Activated T-cell treated with anti-CD3 and anti-CD28 coated beads for 1 hour (primary cell): ENCODE results near the gene ZNF236.
"Not testable (repeated sequence)": the region's sequence is repeated elsewhere in the genome, so short reads cannot be mapped to it uniquely, and the experiment has no call there.

ENCODE experiments used
- DNase-seq: peaks from one replicate; pipeline ENCODE4 v3.0.0-alpha.2; 2020; ENCODE audit warnings: low read depth

The ZNF236 gene

GRCh38 chr18:77006305-77007175 lies 184.2 kb downstream of the ZNF236 start:
- DNase-seq, result no peak

DNA sequence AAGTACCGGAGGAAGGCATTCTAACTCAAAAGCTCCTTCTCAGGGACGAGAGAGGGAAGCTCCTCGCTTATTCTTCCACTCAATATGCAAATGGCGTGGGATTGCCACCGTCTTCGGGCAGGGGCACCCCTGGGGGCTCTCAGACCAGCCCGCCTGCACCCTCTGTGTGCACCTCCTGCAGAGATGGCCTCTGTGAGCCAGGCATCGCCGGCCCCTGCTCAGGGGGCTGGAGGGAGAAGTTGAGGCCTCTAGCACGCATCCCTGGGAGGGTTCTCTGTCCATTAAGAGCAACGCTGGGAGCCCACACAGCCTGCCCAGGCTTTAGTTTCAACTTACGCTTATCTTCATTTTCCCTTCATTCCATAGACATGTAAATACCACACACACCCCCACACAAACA lies 184.9 kb downstream of the ZNF236 start:
- DNase-seq, result no peak

GRCh38 chr18:77008006-77008405 lies 185.6 kb downstream of the ZNF236 start:
- DNase-seq, result no peak

- no peak for DNase-seq
Observed at GRCh38 chr18:77008576-77009315, 186.4 kb downstream of the ZNF236 start.

DNA sequence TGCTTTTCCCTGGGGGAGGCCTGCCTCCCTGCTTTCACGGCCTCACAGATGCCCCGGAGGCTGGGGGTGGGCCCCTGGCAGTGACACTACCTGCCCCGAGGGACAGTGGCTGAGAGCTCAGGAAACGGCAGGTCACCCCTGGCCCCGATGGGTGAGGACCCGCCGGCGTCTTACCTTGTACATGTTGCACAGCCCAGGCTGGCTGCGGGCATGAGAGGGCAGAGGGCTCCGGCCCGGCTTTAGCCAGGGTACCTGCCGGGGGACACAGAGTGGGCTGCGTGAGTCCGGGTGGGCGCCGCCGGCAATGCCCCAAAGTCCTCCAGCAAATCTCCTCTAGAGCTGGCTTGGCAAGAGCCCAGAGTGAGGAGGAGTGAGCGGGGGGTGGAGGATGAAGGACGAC lies 187.3 kb downstream of the ZNF236 start:
- no peak for DNase-seq

DNA sequence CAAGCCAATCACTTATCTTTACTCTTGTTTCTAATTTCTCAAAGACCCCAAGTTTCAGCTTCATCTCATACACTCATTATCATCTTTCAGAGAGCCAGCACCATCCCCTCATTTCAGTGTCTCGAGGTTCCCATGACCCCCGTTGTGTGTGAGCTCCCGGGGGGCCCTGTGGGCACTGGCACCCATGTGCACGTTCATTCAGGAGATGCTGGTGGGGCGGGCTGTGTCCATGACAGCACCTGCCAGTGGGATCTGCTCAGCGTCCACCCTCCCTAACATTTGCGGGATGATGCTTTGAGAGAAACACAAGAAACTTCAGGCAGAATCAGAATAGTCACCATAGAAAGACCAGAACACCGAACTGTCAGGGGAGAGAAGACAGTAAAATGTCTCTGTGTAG lies 189.8 kb downstream of the ZNF236 start:
- no peak for DNase-seq

DNA sequence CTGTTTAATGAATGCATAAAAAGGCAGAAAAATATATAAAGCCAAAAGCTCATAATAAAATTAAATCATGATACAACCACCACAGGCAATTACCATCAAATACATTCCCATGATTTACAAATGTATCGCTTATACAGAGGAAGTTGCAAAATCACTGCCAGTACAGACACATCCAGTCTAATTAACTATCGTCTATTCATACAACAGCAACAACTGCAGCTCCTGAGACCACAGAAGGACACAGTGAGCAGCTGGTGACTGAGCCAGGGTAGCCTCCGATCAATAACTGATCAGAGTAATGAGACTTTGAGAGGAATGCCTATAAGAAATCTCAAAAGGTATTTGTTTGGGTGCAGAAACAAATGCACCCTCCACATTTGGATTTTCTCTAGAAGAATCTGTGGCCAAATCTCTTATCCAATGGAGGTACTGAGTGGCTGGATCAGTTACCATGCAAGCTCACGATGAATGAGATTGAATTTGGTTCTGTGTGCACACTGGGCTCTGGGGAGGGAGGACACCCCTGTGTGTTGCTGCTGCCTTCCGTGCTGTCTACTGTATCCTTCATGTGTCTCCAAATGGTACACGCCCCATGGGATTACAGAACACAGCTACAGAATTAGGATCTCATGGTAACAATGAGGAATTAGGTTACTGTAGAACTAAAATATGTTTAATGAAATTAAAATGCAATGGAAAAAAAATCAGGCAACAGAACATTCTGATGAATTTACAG lies 190.6 kb downstream of the ZNF236 start:
- DNase-seq, result no peak

DNA sequence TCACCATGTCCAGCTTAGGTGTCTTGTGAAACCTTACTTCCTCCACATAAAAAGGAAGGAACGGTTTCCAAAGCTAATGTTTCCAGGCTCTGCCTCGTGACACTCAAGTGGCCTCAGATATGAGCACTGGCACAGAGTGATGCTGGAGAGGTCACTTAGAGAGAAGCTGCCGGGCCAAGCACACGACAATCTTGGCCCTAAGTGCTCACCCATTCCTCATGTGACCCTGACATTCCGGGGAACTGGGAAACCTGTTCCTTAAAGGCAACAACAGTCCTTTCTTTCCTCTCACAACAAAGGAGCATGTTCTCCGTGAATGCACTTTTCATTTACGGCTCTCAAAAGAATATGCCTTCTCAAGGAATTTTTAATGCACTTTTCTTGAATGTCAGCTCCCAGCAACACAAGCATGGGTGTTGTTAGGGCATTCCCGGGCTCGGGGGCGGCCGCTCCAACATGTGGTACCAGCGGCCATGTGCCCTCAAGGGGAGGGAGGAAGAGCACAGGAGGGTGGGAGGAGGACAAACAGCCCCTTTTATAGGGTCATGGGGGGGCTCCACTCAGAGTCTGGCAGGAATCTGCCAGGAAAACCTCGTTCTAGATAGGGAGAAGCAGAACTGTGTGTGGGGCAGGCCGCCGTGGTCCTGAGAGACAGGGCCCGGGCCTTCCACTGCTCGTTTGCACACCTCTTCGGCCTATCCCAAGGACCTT lies 191.6 kb downstream of the ZNF236 start:
- DNase-seq, result no peak

DNA sequence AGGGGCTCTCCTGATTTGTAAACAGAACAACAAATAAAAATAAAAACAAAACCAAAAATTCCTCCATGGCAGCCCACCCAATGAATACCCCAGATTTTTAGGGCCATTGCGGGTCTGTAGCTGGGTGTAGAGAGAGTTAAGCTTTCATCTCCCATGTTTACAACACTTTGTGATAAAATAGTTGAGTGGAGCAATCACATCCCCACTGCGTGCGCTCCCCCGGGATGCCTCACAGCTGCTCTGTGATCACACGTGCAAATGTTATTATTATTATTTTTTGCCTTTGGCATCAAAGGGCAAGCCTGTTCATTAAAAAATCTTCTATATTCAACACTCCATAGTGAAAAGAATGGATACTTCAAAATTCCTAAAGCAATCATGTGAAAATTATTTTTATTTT lies 192.2 kb downstream of the ZNF236 start:
- no peak for DNase-seq

- no peak for DNase-seq
Observed at GRCh38 chr18:77015169-77015568, 192.8 kb downstream of the ZNF236 start.

DNA sequence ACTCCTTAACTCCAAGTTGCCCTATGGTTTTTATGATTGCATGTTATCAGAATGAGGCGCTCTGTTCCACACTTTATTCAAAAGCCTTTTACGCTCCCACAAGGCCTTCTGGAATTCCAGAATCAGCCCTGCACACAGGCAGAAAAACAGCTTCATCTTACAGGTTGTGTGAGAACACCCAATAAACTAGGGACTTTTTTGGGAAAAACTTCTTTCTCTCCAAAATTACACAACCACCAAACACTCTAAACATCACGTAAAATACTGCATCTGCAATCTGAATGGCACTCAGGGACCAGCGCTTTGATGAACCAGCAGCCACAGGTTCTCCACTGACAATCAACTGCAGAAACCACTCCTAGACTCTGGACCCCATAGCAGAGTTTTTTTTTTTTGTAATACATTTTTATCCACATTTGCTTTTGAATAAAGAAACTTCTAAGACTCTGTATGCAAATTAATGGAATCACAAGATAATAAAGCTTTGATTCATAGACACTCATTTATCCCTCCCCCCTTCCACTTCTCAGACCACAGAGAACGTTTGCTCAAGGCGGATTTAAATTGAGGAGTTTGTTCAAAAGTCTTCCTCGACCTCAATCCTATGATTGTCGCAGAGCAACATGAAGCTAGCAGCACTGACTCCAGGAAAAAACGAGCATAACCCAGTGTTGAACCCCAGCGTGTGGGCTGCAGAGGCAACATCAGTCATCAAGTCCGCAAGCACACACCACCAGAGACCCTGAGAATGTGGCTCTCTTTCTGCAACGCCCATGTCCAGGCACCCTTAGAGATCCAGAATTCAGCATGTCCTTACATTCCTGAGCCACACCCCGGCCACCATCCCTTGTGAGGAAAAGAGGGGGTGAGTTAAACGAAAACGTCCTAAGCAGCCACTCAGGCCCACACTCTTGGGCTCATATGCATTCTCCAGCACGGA lies 193.7 kb downstream of the ZNF236 start:
- no peak for DNase-seq

DNA sequence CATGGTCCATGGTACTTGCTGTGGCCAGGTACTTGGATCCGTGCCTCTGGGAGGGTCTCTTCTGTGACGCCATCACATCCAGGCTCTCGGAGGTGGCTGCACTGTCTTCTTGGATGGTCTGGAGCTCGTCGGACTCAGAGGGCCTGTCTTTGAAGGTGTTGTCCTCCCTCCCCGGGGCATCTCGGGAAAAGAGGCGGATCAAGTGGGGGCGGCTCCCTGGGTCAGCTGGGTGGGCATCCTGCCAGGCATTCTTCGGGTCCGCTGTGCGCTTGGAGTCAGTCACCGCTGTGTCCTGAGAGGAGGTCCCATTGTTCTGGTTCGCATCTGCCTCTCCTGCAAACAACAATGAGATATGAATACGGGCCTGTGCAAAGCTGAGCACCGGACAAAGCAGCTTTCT lies 194.6 kb downstream of the ZNF236 start:
- DNase-seq, result no peak

DNA sequence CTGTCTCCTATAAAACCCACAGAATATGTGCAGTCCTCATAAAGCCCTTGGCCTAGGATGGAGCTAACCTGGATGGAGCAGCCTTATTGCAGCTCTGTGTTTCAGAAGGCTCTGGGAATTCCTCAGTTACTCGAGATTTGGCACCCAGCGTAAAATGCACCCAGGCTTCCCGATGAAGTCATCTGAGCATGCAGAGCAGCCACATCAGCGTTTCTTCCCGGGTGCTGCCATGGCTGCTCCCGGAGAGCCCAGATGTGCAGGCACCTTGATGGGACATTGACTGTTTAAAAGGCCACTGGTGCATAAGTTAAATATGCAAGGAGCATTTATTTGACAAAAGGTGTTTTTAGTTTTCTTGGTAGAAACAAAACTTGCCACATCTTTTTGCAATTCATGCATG lies 195.0 kb downstream of the ZNF236 start:
- DNase-seq, result no peak

- DNase-seq, result not testable (repeated sequence)
Observed at GRCh38 chr18:77018650-77019049, 196.3 kb downstream of the ZNF236 start.

GRCh38 chr18:77019641-77020040 lies 197.3 kb downstream of the ZNF236 start:
- DNase-seq, result no peak
